ENCODE data around the gene SCRN2. TPM values are rescaled to one million over a fixed set of nuclear protein-coding genes. Genes with fewer than 3 reads are reported as not detected.

The SCRN2 gene
- total and polyA plus RNA-seq, 2 of the 13 experiments (the other 11 are each of a cell fraction or from before 2014, with no cell fraction given) = 21.7 to 29.5 TPM

DNA sequence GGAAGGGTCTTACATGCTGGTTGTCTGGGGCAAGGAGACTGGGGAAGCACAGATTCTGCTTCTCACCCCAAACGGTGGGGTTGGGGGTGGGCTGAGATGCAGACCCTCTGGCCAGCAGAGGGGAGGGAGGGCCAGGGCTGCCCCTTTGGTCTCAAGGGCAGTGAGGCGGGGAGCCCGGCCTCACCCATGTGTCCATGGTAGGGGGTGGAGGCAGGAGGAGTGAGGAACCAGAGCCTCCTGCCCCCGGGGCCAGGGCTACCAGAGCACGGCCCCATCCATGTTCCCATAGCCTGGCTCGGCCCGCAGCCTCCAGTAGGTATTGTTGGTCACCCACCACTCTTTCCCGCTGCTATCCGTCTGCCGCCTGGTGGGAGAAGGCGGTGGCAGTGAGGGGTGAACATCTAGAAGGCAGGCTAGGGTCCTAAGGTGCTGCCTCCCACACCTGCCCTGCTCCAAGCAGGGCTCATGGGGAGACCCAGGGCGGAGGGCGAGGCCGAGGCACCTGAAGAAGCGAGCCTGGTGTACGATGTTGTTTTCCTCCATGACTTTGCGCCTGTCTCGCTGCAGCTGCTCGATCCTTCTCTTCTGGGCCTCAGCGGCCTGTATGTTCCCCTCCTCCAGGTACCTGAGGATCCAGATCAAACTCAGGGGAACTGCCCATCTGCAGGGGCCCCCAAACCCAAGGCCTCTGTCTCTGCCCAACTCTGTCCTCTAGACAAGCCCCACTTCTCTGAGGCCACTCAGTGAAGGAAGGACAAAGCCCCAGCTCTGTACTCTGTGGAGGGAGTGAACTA is 32.8 kb downstream of the SCRN2 start:
- no peak for DNase-seq (ENCODE audit: low spot score)
- TF ChIP-seq ZNF30 (CRISPR knock-in tag; IDR thresholded peaks at IDR 0.05) (no peak), ZNF24 (IDR thresholded peaks at IDR 0.05) (no peak), MLLT10 (CRISPR knock-in tag; IDR thresholded peaks at IDR 0.05) (no peak), ZSCAN29 (CRISPR knock-in tag; conservative IDR thresholded peaks at IDR 0.05) (no peak), ZNF678 (CRISPR knock-in tag; IDR thresholded peaks at IDR 0.05) (no peak), ZSCAN12 (CRISPR knock-in tag; IDR thresholded peaks at IDR 0.05) (no peak), ZNF75D (CRISPR knock-in tag; IDR thresholded peaks at IDR 0.05; ENCODE audit: borderline replicate concordance) (no peak), ZNF34 (CRISPR knock-in tag; IDR thresholded peaks at IDR 0.05; ENCODE audit: borderline replicate concordance) (no peak), ZNF660 (CRISPR knock-in tag; IDR thresholded peaks at IDR 0.05; ENCODE audit: borderline replicate concordance, low read depth) (no peak), ZNF737 (CRISPR knock-in tag; IDR thresholded peaks at IDR 0.05; ENCODE audit: borderline replicate concordance) (no peak), YEATS2 (CRISPR knock-in tag; IDR thresholded peaks at IDR 0.05; ENCODE audit: borderline replicate concordance) (no peak)
- TF ChIP-seq, protein P1, sequence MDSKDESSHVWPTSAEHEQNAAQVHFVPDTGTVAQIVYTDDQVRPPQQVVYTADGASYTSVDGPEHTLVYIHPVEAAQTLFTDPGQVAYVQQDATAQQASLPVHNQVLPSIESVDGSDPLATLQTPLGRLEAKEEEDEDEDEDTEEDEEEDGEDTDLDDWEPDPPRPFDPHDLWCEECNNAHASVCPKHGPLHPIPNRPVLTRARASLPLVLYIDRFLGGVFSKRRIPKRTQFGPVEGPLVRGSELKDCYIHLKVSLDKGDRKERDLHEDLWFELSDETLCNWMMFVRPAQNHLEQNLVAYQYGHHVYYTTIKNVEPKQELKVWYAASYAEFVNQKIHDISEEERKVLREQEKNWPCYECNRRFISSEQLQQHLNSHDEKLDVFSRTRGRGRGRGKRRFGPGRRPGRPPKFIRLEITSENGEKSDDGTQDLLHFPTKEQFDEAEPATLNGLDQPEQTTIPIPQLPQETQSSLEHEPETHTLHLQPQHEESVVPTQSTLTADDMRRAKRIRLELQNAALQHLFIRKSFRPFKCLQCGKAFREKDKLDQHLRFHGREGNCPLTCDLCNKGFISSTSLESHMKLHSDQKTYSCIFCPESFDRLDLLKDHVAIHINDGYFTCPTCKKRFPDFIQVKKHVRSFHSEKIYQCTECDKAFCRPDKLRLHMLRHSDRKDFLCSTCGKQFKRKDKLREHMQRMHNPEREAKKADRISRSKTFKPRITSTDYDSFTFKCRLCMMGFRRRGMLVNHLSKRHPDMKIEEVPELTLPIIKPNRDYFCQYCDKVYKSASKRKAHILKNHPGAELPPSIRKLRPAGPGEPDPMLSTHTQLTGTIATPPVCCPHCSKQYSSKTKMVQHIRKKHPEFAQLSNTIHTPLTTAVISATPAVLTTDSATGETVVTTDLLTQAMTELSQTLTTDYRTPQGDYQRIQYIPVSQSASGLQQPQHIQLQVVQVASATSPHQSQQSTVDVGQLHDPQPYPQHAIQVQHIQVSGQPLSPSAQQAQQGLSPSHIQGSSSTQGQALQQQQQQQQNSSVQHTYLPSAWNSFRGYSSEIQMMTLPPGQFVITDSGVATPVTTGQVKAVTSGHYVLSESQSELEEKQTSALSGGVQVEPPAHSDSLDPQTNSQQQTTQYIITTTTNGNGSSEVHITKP (CRISPR knock-in tag; IDR thresholded peaks at IDR 0.05; ENCODE audit: low read depth) = no peak
- TF ChIP-seq, protein P2, sequence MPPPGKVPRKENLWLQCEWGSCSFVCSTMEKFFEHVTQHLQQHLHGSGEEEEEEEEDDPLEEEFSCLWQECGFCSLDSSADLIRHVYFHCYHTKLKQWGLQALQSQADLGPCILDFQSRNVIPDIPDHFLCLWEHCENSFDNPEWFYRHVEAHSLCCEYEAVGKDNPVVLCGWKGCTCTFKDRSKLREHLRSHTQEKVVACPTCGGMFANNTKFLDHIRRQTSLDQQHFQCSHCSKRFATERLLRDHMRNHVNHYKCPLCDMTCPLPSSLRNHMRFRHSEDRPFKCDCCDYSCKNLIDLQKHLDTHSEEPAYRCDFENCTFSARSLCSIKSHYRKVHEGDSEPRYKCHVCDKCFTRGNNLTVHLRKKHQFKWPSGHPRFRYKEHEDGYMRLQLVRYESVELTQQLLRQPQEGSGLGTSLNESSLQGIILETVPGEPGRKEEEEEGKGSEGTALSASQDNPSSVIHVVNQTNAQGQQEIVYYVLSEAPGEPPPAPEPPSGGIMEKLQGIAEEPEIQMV (CRISPR knock-in tag; IDR thresholded peaks at IDR 0.05; ENCODE audit: low read depth) = no peak

More for the DNA sequence above, 32.8 kb downstream of the SCRN2 start:
- H2AFZ ChIP-seq (ENCODE audit: low read length) = no peak overlapping the region
- CTCF ChIA-PET (ENCODE audit: low intra/inter-chr PET ratio, low total read pairs) = no interaction called here
- no peak overlapping the region for H3K9ac ChIP-seq (ENCODE audit: insufficient read depth, low read depth, low read length)
- 88% methylated on average over 19 of the region's 20 CpGs for WGBS (ENCODE audit: low lambda C conversion rate)
- peaks cover 12% of the 10 kb centered on the region for H3K4me1 ChIP-seq (ENCODE audit: insufficient read depth, low read length)
- H3K4me3 ChIP-seq (replicated peaks in 1 of 3; ENCODE audit: insufficient read depth in 1 of 3, low read depth in 2 of 3, low read length in 3 of 3) = no peak overlapping the region
- FAIRE-seq = no peak
- no TSS peak for BruUV-seq (replicated peaks)
- H3K9me3 ChIP-seq (ENCODE audit: low read length) = no peaks in the 10 kb centered on the region
- in situ Hi-C loops (cut with HindIII; ENCODE audit: extremely low pct_ligation_motif_present, low pct_unique_long_range_greater_than_20kb) (no loop called here), intact Hi-C loops (cut with micrococcal nuclease; ENCODE audit: unreplicated experiment) (no loop called here)
- no peak for ATAC-seq
- POLR2A ChIA-PET = no interaction called here
- no peak overlapping the region for H3K4me2 ChIP-seq (ENCODE audit: low read depth, low read length)
- H4K20me1 ChIP-seq (ENCODE audit: insufficient read depth, low read length) = no peaks in the 10 kb centered on the region
- H3K36me3 ChIP-seq (replicated peaks in 1 of 2; ENCODE audit: control insufficient read depth in 1 of 2, insufficient read depth in 2 of 2, low read length in 2 of 2) = peaks cover 6 to 7% of the 10 kb centered on the region in 2 experiments; a peak in 3 of 5 replicates
- H3K27ac ChIP-seq (ENCODE audit: extremely low read length, insufficient read depth, low read length) = no peak overlapping the region
- H3K27me3 ChIP-seq (ENCODE audit: control insufficient read depth in 1 of 2, insufficient read depth in 2 of 2, low read length in 2 of 2) = peaks cover 2 to 7% of the 10 kb centered on the region in 2 experiments; a peak in 3 of 5 replicates
- no peaks in the 10 kb centered on the region for H3K79me2 ChIP-seq (ENCODE audit: insufficient read depth, low read length)

Measured in HepG2 (cell line).